Sigmoid colon (tissue), 7 donors: Measurements from ENCODE around the gene KLF14. TPM values are rescaled to one million over a fixed set of nuclear protein-coding genes. Genes with fewer than 3 reads are reported as not detected.

Experiments
- DNase-seq: peaks from one replicate; pipeline ENCODE4 v3.0.0-alpha.2; 2019
- H3K27ac ChIP-seq, 4 donors: fragments of 200-600 bp; sonication (generic); one replicate each; pipeline ENCODE4 v1.5.1; 2016 to 2019; ENCODE audit warnings: mild to moderate bottlenecking in 1 of 4
- H3K27me3 ChIP-seq, 3 donors: fragments of 200-600 bp; sonication (generic); one replicate each; pipeline ENCODE4 v1.5.1; 2019; ENCODE audit warnings: mild to moderate bottlenecking in 1 of 3
- H3K36me3 ChIP-seq, 4 donors: fragments of 200-600 bp; sonication (generic); one replicate each; pipeline ENCODE4 v1.5.1; 2016 to 2019
- H3K4me1 ChIP-seq, 4 donors: fragments of 200-600 bp; sonication (generic); one replicate each; pipeline ENCODE4 v1.5.1; 2017 to 2019
- H3K4me3 ChIP-seq, 4 donors: fragments of 200-600 bp; sonication (generic); one replicate each; pipeline ENCODE4 v1.5.1; 2017 to 2019; ENCODE audit warnings: mild to moderate bottlenecking in 2 of 4, moderate library complexity in 1 of 4
- H3K9me3 ChIP-seq, 4 donors: fragments of 200-600 bp in 3 of 4; sonication (generic) in 3 of 4; one replicate each; pipeline versions ENCODE4 v1.5.1 to v1.6.1; 2013 to 2019
- EP300 ChIP-seq, 4 donors: sonication (generic); formaldehyde crosslinking; IDR thresholded peaks; one replicate each; pipeline ENCODE4 v1.6.1; 2017; ENCODE audit warnings: antibody characterized with exemption in 4 of 4
- POLR2A ChIP-seq, 2 donors: fragments of 450-650 bp; IDR thresholded peaks; one replicate each; pipeline ENCODE4 v1.6.1; 2016; ENCODE audit warnings: antibody characterized with exemption in 2 of 2, mild to moderate bottlenecking in 2 of 2, moderate library complexity in 2 of 2
- POLR2AphosphoS5 ChIP-seq, 4 donors: sonication (generic); formaldehyde crosslinking; IDR thresholded peaks; one replicate each; pipeline ENCODE4 v1.6.1; 2017; ENCODE audit warnings: antibody characterized with exemption in 4 of 4
- WGBS, 2 donors: extraction: QIAGEN DNeasy Blood & Tissue Kit; methylation state at CpG; one replicate each; pipeline ENCODE4 v1.1.7; 2013; 5-methylcytosine and 5-hydroxymethylcytosine counted together
- intact Hi-C: fragments of 100-400 bp; cut with DNase I; formaldehyde crosslinking; loops from one replicate; pipeline ENCODE4 v1.15.1; 2023
- polyA plus RNA-seq, 3 donors: library from polyadenylated mRNA; stranded (reverse); fragments of 200-250 nt; gene quantifications; one replicate each; pipeline ENCODE4 v1.2.3, GENCODE V29; 2013
- total RNA-seq, 4 donors: library from RNA; depleted of rRNA; stranded (reverse); fragments of >200 nt; gene quantifications; one replicate each; pipeline ENCODE4 v1.1.0, GENCODE V29; 2016
- TF ChIP-seq, protein P1 (sequence below), 4 experiments: fragments of 450-650 bp in 3 of 4; fragments of 200-600 bp in 1 of 4; IDR thresholded peaks; one replicate each; pipeline ENCODE4 v1.5.1; 2016 to 2019; ENCODE audit warnings: antibody characterized with exemption in 4 of 4, mild to moderate bottlenecking in 3 of 4, moderate library complexity in 2 of 4
- donor health status: healthy with polysubstance abuse.
- donor health status: Bipolar disorder and iron deficiency.
- donor health status: healthy.

Gene KLF14
- total and polyA plus RNA-seq, 7 donors: 0.03 TPM; not detected in 6

DNA sequence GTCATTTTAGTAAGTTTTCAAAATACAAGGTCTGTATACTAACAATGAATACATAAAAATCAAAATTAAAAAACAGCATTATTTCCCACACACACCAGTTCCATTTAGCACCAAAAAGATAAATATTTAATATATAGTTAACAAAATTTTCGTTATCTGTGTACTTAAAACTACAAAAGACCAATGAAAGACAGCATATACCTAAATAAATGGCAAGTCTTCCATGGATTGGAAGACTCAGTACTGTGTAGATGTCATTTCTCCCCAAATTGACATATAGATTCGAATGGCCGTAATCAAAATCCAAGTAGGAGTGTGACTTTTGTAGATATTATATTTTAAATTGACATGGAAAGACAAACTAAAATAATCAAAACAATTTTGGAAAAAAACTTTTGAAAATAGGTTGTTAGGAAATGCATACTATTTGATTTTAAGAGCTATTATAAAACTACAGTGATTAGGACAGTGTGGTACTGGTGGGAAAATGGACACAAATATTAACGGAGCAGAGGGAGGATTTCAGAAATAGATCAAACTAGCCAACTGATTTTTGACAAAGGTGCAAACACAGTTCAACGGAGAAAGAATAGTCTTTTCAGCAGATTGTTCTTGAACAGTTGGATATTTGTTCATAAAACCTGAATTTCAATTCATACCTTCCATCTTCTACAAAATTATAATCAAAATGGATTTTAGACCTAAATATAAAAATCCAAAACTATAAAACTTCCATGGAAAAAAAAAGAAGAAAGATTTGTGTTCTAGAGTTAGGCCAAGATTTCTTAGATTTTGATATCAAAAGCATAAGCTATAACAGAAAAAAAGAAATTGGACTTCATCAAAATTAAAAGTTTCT, 14.8 kb upstream of the KLF14 start:
- TF ChIP-seq EP300 (IDR thresholded peaks at IDR 0.05) (no peak), POLR2A (IDR thresholded peaks at IDR 0.05) (no peak)
- TF ChIP-seq, protein P1, sequence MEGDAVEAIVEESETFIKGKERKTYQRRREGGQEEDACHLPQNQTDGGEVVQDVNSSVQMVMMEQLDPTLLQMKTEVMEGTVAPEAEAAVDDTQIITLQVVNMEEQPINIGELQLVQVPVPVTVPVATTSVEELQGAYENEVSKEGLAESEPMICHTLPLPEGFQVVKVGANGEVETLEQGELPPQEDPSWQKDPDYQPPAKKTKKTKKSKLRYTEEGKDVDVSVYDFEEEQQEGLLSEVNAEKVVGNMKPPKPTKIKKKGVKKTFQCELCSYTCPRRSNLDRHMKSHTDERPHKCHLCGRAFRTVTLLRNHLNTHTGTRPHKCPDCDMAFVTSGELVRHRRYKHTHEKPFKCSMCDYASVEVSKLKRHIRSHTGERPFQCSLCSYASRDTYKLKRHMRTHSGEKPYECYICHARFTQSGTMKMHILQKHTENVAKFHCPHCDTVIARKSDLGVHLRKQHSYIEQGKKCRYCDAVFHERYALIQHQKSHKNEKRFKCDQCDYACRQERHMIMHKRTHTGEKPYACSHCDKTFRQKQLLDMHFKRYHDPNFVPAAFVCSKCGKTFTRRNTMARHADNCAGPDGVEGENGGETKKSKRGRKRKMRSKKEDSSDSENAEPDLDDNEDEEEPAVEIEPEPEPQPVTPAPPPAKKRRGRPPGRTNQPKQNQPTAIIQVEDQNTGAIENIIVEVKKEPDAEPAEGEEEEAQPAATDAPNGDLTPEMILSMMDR (IDR thresholded peaks at IDR 0.05): no peak
- no peak for DNase-seq
- no peaks in the 10 kb centered on the region for H3K4me1 ChIP-seq
- H3K27me3 ChIP-seq: peaks cover 0 to 8% (median 0%) of the 10 kb centered on the region in 3 donors
- 91 to 93% methylated on average over 5 of the region's 5 CpGs for WGBS, 2 donors
- no peak overlapping the region for H3K4me3 ChIP-seq
- intact Hi-C loops: no loop called here
- no peak overlapping the region for H3K27ac ChIP-seq
- no peaks in the 10 kb centered on the region for H3K36me3 ChIP-seq
- H3K9me3 ChIP-seq: no peaks in the 10 kb centered on the region

DNA sequence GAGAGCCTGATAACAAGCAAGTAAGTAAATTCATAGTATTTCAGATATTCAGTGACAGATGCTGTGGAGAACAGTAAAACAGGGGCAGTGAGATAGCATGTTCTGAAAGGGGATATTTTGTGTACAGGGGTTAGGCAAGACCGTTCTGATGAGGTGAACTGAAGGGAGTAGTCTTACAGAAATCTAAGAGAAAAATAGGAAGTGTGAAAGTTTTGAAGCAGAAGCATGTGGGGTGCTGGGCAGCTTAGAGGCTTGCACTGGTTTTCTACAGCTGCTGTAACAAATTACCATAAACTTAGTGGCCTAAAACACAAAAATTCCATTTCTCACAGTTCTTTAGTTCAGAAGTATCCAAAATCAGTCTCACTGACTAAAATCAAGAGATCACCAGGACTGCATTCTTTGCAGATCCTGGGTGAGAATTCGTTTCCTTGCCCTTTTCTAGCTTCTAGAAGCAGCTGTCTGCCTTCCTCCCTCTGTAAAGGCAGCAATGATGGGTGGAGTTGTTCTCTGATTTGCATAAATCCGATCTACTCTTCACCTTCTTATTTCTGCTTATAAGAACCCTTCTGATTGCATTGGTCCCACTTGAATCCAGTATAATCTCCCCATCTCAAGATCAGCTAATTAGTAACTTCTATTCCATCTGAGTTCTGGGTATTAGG, 7.5 kb upstream of the KLF14 start:
- intact Hi-C loops: no loop called here
- no peaks in the 10 kb centered on the region for H3K36me3 ChIP-seq
- no peak overlapping the region for H3K4me3 ChIP-seq
- 30 to 43% methylated on average over 3 of the region's 3 CpGs for WGBS, 2 donors
- H3K9me3 ChIP-seq: no peaks in the 10 kb centered on the region
- peaks cover 3 to 76% (median 26%) of the 10 kb centered on the region in 3 donors for H3K27me3 ChIP-seq
- H3K27ac ChIP-seq: no peak overlapping the region
- no peak for TF ChIP-seq EP300 (IDR thresholded peaks at IDR 0.05)
- TF ChIP-seq, protein P1 (IDR thresholded peaks at IDR 0.05): no peak
- TF ChIP-seq POLR2AphosphoS5 (IDR thresholded peaks at IDR 0.05): no peak
- TF ChIP-seq POLR2A (IDR thresholded peaks at IDR 0.05): no peak
- no peak for DNase-seq
- H3K4me1 ChIP-seq: no peaks in the 10 kb centered on the region

DNA sequence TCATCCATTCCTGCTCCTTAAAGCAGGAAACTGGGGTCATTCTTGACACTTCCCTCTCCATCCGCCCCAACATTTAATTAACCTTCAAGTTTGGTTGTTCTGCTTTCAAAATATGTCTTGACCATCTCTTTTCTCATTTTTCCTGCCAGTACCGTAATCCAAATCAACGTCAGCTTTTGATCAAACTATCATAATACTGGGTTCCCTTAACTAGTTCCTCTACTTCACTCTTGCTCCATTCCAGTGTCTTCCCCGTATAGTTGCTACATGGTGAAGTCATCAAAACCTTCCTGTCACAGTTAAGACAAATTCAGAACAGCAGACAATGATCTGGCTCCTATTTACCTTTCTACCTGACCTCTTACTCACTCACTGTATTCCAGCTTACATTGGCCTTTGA, 6.6 kb upstream of the KLF14 start:
- H3K27me3 ChIP-seq: peaks cover 11 to 85% (median 34%) of the 10 kb centered on the region in 3 donors
- no peak overlapping the region for H3K4me3 ChIP-seq
- no peak for DNase-seq
- intact Hi-C loops: no loop called here
- H3K36me3 ChIP-seq: no peaks in the 10 kb centered on the region
- peaks cover 0 to 4% (median 0%) of the 10 kb centered on the region in 4 donors for H3K9me3 ChIP-seq
- no peak overlapping the region for H3K27ac ChIP-seq
- TF ChIP-seq POLR2AphosphoS5 (IDR thresholded peaks at IDR 0.05) (no peak), POLR2A (IDR thresholded peaks at IDR 0.05) (no peak), EP300 (IDR thresholded peaks at IDR 0.05) (no peak)
- TF ChIP-seq, protein P1 (IDR thresholded peaks at IDR 0.05): no peak
- H3K4me1 ChIP-seq: no peaks in the 10 kb centered on the region
- WGBS, 2 donors: 72 to 77% methylated on average over 4 of the region's 4 CpGs

DNA sequence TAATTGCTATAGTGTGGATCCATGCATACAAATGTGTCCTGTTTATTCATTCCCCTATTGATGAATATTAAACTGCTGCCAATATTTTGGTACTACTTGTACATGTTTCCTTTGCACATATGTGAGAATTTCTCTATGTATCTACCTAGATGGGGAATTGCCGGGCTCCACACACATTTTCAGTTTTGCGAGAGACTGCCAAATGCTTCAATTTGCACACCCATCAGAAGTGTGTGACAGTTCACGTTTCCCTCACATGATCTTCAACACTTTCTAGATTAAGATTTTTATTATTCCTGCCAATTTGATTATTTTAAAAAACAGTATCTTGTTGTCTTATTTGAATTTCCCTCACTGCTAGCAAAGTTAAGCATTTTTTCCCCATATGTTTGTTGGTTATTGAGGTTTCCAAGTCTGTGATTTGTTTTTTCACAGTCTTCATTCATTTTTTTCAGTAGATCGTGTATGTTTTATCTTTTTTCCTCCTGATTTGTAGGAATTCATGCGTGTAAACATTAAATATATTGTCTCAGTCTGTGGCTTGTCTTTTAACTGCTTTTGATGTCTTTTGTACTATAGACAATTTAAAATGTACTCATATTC, 2.4 kb upstream of the KLF14 start:
- no peak for TF ChIP-seq POLR2AphosphoS5 (IDR thresholded peaks at IDR 0.05)
- no peak for TF ChIP-seq POLR2A (IDR thresholded peaks at IDR 0.05)
- no peak for TF ChIP-seq EP300 (IDR thresholded peaks at IDR 0.05)
- TF ChIP-seq, protein P1 (IDR thresholded peaks at IDR 0.05): no peak
- no peaks in the 10 kb centered on the region for H3K36me3 ChIP-seq
- no peak overlapping the region for H3K27ac ChIP-seq
- peaks cover 19 to 95% (median 66%) of the 10 kb centered on the region in 3 donors for H3K27me3 ChIP-seq
- DNase-seq: no peak
- intact Hi-C loops: no loop called here
- 26 to 58% methylated on average over 5 of the region's 5 CpGs for WGBS, 2 donors
- peaks cover 20 to 40% (median 27%) of the 10 kb centered on the region in 4 donors for H3K9me3 ChIP-seq
- H3K4me1 ChIP-seq: no peaks in the 10 kb centered on the region
- H3K4me3 ChIP-seq: no peak overlapping the region
